ENCODE data around the gene ZNF107.
A peak's percentile ranks its signal among the peaks of the same experiment; 100 is the strongest.

Gene ZNF107

DNA sequence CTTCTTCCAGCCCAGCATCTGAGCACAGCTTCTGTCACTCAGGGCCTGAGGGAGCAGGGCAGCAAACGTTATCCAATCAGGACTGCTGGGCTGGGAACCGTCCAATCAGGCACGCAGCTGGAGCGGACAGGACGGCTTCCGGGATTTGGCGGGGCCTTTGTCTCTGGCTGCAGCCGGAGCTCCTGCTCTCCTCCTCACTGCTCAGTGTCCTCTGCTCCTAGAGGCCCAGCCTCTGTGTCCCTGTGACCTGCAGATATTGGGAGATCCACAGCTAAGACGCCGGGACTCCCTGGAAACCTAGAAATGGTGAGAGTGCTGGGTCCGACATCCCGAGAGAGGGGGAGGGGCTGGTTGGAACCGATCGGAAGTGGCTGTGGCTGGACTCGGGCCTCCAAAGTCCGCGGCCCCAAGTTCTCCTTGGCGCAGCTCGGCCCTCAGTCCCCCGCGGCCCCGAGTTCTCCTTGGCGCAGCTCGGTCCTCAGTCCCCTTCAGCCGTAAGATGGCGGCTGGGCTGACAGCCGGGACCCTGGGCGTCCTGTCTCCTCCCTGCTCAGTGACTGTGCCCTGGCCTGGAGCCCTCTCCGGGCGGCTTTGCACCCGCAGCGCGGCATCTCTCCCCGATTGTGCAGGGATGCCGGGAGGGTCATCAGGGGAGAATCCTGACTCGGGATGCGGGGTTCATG is at the start of gene ZNF107:
Gene ZNF107 (plus strand): TSS at position 154 of the 683 bp plus-strand sequence. CDS start 150 bp downstream, at position 304.
- DNase-seq: peak; percentile 93

DNA sequence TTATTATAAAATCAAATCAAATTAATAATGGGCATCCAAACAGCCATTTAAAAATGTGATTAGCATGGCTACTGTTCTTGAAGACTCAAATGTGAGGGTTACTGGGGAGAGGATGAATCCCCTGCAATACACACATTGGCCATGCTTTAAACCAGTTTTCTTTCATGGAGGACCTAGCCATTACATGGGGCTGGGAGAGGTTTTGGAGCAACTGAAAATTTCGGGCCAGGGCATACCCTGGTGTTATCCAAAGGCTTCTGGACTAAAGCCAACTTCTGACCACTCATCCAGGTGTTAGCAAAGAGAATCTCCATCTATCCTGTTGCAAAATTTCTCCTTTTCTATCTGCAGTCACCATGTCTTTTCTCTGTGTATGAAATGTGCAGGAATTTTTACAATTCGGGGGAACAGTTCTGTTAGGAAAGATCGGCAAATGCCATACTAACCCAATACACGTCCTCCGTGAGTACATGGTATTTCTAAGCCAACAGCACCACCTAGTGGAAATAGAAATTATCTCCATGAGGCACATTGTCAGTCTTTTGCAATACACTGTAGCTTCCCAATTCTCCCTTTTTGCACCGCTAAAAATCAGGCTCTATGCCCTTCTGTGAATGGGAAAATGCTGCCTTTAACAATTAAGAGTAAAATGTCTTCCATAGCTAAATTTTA is 47.0 kb upstream of the ZNF107 start:
- DNase-seq: peak; percentile 67

DNA sequence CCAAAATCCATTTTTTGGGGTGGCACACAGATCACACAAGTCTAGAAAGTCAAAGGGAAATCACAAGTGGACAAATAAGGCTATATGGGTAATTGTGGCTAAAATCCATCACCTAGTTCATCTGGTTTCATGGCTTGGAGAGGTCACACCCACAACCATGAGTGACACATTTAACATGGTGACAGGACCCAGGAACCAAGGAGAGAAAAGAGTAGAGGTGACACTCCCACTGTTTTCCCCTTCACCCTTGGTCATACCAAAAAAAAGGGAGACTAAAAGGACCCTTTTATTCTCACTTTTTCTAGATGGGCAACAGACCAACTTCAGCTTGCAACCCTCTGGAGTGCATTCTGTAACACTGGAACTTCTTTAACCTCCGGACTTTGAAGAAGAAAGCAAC is 46.2 kb upstream of the ZNF107 start:
- no peak for DNase-seq

DNA sequence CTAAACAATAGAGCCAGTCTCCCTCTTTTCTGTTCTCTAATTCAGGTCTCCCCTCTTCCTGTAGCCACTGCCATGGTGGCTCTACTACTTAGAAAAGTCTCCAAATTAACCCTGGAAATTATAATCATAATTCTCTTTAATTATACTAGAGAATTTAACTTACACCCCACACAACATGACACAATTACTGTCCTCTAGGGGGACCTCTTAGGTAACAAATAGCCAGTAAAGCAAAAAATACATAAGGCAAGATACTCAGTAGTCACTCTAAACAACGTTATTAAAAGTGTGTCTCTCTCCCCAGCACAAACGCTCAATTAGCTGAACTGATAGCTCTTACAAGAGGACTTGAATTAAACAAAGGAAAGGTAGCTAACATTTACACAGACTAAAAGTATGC is 44.3 kb upstream of the ZNF107 start:
- no peak for DNase-seq

DNA sequence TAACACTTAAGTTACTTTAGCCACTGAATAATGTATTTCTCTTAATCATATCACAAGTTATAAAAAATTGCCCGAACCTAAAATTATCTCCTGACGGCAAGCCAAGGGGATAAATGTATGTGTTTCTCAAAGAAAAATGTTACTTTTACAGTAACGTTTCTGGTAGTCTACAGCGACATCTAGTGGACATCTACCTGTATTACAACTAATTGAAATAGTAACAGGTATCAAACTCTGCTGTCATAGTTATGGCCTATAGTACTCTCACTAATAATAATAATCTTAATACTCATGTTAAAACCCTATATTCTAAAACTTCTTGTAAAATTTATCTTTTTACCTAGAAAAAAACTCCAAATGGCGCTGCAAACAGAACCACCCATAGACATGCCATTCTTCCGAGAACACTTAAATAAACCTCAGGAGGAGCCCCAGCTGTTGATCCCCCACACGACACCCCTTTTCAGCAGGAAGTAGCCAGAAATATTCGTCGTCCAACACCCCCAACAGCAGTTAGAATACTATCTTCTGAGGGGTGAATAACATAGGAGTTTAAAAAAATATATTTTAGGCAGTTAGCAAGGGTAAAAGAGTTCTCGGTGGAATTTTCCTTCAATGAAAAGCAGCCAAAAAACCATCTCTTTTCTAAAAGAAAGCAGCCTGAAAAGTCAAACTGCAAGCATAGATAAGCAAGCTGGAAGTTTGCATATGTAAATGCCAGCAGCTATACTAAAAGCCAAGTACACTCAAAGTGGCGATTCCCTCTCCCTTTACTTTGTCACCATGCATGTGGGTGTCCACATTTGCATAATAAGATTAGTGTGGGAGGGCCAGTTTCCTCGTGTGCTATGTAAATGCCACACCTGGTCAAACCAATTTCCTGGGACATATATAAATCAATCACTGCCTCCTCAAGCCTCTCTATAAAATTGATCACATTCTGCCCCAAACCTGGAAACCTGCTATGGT is 40.5 kb upstream of the ZNF107 start:
- DNase-seq: peak; percentile 47

DNA sequence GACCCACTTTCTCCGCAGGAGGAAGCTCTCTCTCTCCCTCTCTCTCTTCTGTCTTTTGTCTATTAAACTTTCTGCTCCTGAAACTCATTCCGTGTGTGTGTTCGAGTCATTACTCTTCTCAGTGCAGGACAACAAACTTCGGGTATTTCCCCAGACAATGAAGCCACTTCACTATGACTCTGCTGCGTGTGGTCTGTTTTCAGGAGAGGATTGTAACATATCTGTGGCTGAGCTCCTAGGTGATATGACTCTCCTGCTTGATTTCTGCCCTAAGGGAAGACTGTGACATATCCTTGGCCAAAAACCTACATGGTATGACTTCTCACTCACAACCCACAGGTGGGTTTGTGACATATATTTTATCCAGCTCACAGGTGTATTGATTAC is 39.9 kb upstream of the ZNF107 start:
- no peak for DNase-seq

DNA sequence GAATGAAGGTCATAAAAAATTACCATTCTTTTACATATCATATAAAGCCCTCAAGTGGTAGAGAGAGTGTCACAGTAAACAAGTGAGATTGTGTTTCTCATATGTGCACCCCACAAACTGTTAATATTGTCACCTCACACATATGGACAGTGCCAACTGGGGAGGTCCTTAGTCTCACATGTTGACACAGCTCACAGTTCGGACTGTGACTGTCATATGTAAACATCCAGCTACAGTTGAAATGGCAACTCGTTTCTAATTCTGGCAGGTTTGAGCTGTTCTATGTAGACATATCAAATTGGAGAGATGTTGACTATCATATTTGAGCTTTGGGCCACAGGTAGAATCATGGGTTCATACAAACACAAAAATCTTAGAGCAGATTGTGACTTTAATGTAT is 39.4 kb upstream of the ZNF107 start:
- no peak for DNase-seq

DNA sequence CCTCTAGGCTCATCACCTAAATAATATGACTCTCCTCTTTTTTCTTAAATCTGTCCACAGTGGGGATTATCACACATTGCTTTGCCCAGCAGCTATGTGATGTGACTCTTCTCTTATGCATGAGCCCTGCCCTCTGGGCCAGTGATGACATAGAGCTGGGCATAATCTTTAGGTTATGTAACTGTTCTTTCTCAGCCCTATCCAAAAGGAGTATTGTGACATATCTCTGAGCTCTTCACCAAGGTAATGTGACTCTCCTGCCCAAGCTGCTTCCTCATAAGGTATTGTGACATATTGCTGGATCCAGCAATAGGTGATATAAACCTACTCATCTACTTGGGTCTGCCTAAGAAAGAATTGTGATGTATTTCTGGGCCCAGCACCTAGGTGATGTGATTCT is 37.7 kb upstream of the ZNF107 start:
- no peak for DNase-seq

DNA sequence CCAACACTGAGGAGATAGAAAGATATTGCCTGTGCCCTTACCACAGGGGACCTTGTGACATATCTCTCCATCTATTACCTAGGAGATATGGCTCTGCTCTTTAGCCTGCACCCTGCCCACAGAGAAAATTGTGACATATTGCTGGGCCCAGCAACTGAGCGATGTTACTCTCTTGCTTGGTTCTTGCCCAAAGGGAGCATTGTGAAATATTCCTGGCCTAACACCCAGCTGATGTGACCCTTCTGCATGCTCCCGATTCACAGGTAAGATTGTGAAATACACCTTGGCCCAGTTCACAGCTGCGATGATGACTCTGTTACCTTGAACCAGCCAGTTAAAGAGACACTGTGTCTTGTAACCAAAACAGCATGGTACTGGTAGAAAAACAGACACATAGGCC is 37.2 kb upstream of the ZNF107 start:
- no peak for DNase-seq

DNA sequence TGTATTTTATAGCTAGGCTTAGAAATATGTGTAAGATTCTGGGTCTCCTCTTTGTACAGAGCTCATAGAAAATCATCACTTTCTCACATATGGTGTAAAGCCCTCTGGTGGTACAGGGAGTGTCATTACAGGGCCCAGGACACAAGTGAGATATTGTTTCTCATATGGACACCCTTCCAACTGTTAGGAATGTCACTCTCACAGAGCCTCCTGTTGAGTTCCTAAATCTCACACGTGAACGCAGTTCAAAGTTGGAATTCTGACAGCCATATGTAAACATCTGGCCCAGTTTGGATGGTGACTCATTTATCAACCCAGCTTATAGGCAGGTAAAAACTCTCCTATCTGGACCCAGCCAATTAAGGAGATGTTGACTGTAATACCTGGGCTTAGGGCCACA is 35.4 kb upstream of the ZNF107 start:
- peak; percentile 11 for DNase-seq

DNA sequence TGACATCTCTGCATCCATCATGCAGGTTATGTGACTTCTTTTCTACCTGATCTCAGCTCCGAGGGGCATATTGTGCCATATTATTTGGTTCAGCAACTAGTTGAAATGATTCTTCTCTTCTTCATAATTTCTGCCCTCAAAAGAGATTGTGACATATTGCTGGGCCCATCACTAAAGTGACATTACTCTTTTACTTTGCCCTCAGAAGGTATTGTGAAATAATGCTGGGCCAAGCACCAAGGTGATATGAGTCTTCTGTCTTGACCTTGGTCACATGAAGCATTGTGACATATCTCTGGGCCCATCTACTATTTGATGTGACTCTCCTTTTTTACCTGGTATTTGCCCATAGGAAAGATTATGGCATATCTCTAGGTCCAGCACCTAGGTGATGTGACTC is 33.9 kb upstream of the ZNF107 start:
- DNase-seq: no peak

DNA sequence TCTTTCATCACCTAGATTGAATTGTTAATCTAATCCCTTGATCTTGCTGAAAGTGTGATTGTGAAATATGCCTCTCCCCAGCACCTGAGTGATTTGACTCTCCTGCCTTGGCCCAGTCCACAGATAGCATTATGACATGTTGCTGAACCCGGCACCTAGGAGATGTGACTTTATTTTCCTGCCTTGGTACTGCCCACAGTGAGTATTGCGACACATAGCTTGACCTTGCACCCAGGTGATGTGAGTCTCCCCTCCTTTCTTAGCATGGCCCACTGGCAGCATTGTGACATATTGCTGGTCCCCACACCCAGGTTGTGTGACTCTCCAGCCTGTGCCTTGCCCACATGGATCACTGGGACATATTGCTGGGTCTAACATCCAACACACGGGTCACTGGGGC is 32.5 kb upstream of the ZNF107 start:
- DNase-seq: no peak

DNA sequence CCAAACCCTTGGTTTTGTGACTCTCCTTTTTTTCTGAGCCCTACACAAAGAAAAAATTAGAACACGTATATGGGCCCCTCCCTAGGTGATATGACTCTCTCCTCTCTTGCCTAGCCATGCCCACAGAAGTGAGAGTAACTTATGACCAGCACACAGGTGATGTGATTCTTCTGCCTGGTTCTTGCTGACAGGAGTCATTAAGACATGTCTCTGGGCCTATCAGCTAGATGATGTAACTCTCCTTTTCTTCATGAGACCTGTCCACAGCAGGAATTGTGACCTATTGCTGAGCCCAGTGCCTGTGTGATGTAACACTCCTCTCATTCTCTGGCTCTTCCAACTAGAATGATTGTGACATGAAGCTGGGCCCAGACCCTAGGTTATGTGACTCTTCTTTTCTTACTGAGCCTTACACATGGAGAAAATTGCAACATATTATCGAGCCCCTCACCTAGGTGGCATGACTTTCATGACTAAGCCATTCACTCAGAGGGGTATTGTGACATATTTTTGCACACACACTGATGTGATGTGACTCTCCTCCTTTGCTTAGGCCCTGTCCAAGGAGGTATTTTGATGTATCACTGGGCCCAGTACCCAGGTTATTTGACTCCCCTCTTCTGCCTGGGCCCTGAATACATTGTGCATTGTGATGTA is 31.4 kb upstream of the ZNF107 start:
- no peak for DNase-seq

DNA sequence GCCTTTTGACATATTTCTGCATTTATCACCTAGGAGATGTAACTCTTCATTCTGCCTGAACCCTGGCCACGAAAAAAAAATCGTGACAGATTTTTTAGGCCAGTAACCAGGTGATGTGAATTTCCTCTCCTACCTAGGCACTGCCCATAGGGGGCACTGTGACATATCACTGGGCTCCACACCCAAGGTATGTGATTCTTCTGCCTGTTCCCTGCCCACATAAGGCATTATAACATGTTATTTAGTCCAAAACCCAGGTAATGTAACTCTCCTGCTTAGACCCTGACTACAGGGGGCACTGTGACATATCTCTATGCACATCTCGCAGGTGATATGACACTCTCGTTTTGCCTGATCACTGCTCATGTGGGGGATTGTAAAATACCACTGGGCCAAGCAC is 29.5 kb upstream of the ZNF107 start:
- DNase-seq: peak; percentile 22

DNA sequence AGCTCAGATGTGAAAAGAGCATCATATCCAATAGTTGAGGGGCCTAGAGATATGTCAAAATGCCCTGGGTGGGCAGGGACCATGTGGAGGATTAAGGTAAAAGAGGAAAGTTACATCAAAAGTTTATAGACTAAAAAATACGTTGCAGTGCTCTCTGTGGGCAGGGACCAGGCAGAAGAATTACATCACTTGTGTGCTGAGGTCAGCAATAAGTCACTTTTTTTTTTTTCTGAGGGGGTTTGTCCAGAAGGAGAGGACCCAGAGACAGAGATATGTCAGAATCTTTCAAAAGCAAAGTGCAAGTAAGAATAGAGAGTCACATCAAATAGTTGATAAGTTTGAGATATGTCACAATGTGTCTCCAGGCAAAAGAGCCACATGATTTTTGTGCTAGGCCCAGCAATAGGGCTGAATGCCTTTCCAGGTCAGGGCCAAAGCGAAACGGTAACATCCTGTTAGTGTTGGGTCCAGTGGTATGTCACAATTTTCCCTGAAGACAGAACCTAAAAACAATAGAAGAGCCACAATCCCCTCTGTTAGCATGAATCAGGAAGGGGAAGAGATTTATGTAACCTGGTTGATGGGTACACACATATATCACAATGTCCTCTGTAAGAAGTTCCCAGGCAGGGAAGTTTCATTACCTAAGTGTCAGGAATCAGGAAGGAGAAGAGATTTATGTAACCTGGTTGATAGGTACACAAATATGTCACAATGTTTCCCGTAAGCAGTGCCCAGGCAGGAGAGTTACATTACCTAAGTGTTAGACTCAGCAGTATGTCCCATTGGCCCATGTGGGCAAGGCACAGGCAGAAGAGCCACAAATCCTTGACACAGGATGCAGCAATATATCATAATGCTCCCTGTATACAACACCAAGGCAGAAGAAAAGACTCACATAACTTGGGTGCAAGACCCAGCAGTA is 28.1 kb upstream of the ZNF107 start:
- DNase-seq: no peak

DNA sequence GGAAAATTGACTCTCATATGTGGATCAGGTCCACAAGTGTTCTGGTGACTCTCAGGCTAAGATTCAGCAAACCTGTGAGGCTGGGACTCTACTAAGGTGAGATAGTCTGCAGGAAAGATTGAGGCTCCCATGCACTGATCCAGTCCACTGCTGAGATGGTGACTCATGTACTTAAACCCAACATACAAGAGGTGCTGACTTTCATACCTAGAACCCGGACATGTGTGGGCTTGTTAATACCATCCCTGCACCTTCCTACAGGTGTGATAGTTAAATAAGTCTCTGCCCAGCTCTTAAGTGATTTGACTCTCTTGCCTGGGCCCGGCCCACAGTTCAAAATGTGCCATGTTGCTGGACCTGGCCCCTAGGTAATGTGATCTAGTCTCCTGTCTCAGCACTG is 27.1 kb upstream of the ZNF107 start:
- DNase-seq: no peak

DNA sequence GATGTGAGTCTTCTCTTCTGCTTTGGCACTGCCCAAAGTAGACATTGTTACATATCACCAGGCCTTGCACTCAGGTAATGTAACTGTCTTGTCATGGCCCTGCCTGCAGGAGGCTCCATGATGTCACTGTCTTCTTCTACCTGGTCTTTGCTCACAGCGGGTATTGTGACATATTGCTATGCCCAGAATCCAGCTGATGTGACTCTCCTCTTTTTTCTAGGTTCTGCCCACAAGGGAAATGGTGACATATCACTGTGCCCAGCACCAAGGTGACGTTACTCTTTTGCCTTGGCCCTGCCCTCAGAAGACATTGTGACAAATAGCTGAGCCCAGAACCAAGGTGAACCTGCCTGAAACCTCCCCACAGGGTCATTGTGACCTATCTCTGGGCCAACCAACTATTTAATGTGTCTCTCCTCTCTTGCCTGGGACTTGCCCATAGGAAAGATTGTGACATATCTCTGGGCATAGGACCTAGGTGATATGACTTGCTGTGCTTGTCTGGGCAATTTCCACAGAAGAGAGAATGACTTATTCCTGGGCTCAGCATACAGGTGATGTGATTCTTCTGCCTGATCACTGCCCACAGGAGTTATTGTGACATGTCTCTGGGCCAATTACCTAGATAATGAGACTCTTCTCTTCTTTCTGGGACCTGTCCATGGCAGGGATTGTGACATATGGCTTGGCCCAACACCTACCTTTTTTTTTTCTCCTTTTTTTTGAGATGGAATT is 26.5 kb upstream of the ZNF107 start:
- DNase-seq: no peak

DNA sequence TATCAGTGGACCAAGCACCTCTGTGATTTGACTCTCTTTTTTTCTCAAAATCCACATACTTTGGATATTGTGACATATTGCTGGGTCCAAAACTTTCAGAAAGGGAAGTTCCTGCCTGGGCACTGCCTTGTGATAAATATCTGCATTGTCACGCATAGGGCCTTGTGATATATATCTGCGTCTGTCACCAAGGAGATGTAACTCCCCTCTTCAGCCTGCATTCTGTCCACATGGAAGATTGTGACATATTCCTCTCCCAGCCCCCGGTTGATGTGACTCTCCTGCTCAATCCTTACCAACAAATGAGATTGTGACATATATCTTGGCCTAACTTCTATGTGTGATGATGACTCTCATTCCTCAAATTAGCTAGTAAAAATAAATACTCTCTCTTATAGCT is 25.4 kb upstream of the ZNF107 start:
- no peak for DNase-seq

DNA sequence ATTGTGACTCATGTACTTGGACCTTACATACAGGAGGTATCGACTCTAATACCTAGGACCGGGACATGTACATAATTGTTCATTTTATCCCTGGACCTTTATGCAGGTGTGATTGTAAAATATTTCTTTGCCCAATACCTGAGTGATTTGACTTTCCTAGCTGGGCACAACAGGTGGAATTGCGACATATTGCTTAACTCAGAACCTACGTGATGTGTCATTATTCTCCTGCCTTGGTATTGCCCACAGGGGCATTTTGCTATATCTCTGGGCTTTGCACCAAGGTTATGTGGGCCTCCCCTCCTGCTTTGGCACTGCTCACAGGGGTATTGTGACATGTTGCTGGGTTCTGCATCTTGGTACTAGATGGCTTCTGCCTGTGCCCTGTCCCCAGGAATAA is 23.9 kb upstream of the ZNF107 start:
- DNase-seq: no peak

DNA sequence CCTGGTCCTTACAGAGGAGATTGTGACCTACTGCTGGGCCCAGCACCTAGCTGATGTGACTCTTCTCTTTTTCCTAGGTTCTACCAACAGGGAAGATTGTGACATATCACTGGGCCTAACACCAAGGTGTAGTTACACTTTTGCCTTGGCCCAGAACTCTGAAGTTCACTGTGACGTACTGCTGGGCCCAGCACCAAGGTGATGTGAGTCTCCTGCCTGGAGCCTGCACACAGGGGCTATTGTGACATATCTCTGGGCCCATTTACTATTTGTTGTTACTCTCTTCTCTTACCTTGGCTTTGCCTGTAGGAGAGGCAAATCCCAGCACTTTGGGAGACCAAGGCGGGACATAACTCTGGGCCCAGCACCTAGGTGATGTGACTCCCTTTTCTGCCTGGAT is 23.1 kb upstream of the ZNF107 start:
- DNase-seq: no peak

DNA sequence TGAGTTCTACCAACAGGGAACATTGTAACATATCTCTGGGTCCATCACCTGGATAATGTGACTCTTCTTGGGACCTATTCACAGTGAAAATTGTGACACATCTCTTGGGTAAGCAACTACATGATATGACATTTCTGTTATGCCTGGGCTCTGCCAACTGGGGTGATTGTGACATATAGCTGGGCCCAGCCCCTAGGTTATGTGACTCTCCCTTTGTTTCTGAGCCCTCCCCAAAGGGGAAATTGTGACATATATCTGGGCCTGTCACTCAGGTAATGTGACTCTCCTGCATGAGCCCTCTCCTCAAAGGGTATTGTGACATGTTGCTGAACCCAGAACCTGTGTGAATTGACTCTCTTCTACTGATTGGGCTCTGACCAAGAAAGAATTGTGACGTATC is 22.4 kb upstream of the ZNF107 start:
- DNase-seq: no peak
